Measurements from ENCODE around the gene PREX1.

GRCh38 chr20:48584391-48585060 lies 243.3 kb downstream of the PREX1 start:
- no peak for TF ChIP-seq CTCF (IDR thresholded peaks at IDR 0.05)
- no peak for TF ChIP-seq POLR2AphosphoS5 (IDR thresholded peaks at IDR 0.05)
- no peak for TF ChIP-seq POLR2A (IDR thresholded peaks at IDR 0.05)
